HG02884 (cell line): Measurements from ENCODE around the gene ROR1.

Experiments used
- ATAC-seq: cut with Tn5 transposase; IDR thresholded peaks from one replicate; pipeline ENCODE4 v1.9.1; 2021; ENCODE audit warnings: mild to moderate bottlenecking, moderate library complexity; ENCODE audit not compliant: unreplicated experiment

ROR1 gene

GRCh38 chr1:64121766-64122385 is 348.1 kb downstream of the ROR1 start:
- no peak for ATAC-seq

GRCh38 chr1:64122588-64122987 is 348.8 kb downstream of the ROR1 start:
- no peak for ATAC-seq

GRCh38 chr1:64124704-64125440 is 351.1 kb downstream of the ROR1 start:
- no peak for ATAC-seq

GRCh38 chr1:64126581-64126980 is 352.8 kb downstream of the ROR1 start:
- no peak for ATAC-seq

- no peak for ATAC-seq
Observed at GRCh38 chr1:64127297-64127696, 353.5 kb downstream of the ROR1 start.

GRCh38 chr1:64129701-64130100 is 355.9 kb downstream of the ROR1 start:
- no peak for ATAC-seq

GRCh38 chr1:64131155-64131554 is 357.3 kb downstream of the ROR1 start:
- no peak for ATAC-seq

- ATAC-seq = no peak
Observed at GRCh38 chr1:64133036-64133435, 359.2 kb downstream of the ROR1 start.

- no peak for ATAC-seq
Observed at GRCh38 chr1:64135462-64136223, 361.8 kb downstream of the ROR1 start.

- no peak for ATAC-seq
Observed at GRCh38 chr1:64136296-64136695, 362.5 kb downstream of the ROR1 start.

- ATAC-seq = peak; percentile 81
Observed at GRCh38 chr1:64136752-64137411, 363.1 kb downstream of the ROR1 start.

GRCh38 chr1:64137412-64137803 is 363.6 kb downstream of the ROR1 start:
- no peak for ATAC-seq

GRCh38 chr1:64139877-64140276 is 366.1 kb downstream of the ROR1 start:
- ATAC-seq = no peak

GRCh38 chr1:64140596-64140995 is 366.8 kb downstream of the ROR1 start:
- ATAC-seq = no peak

GRCh38 chr1:64147045-64147724 is 373.4 kb downstream of the ROR1 start:
- no peak for ATAC-seq

GRCh38 chr1:64147759-64148158 is 373.9 kb downstream of the ROR1 start:
- no peak for ATAC-seq

- ATAC-seq = no peak
Observed at GRCh38 chr1:64150266-64150665, 376.4 kb downstream of the ROR1 start.

- ATAC-seq = no peak
Observed at GRCh38 chr1:64150729-64151230, 377.0 kb downstream of the ROR1 start.

GRCh38 chr1:64155278-64155677 is 381.5 kb downstream of the ROR1 start:
- ATAC-seq = no peak

GRCh38 chr1:64161357-64161941 is 387.6 kb downstream of the ROR1 start:
- ATAC-seq = no peak
